MM.1S (cell line): Measurements from ENCODE around the gene INPP4B.

Experiments
- DNase-seq: peaks from one replicate; pipeline ENCODE4 v3.0.0-alpha.2; 2015
- H2AFZ ChIP-seq: fragments of 300-600 bp; sonication (generic); 2 replicates; pipeline ENCODE4 v1.6.0; 2016; ENCODE audit warnings: antibody characterized with exemption, low read length
- H3F3A ChIP-seq: fragments of 300-600 bp; sonication (generic); 2 replicates; pipeline ENCODE4 v1.6.1; 2016; ENCODE audit warnings: mild to moderate bottlenecking, antibody characterized with exemption, low read length, moderate library complexity, mixed read lengths; ENCODE audit not compliant: insufficient read depth
- H3K27ac ChIP-seq: fragments of 300-600 bp; sonication (generic); 2 replicates; pipeline ENCODE4 v1.5.1; 2016; ENCODE audit warnings: mild to moderate bottlenecking, low read length
- H3K27me3 ChIP-seq: fragments of 300-600 bp; sonication (generic); replicated peaks from 2 replicates; pipeline ENCODE4 v1.6.0; 2016; ENCODE audit warnings: low read length; ENCODE audit not compliant: insufficient read depth
- H3K36me3 ChIP-seq: fragments of 300-600 bp; sonication (generic); replicated peaks from 2 replicates; pipeline ENCODE4 v1.6.1; 2016; ENCODE audit warnings: mild to moderate bottlenecking, low read length, mixed read lengths; ENCODE audit not compliant: insufficient read depth
- H3K4me1 ChIP-seq: fragments of 300-600 bp; sonication (generic); 2 replicates; pipeline ENCODE4 v1.6.1; 2016; ENCODE audit warnings: low read length, mixed read lengths
- H3K4me2 ChIP-seq: fragments of 300-600 bp; sonication (generic); 2 replicates; pipeline ENCODE4 v1.6.0; 2016; ENCODE audit warnings: low read depth, low read length
- H3K4me3 ChIP-seq: fragments of 300-600 bp; sonication (generic); 2 replicates; pipeline ENCODE4 v1.5.1; 2016; ENCODE audit warnings: low read length, mixed read lengths
- H3K79me2 ChIP-seq: fragments of 300-600 bp; sonication (generic); 2 replicates; pipeline ENCODE4 v1.6.1; 2016; ENCODE audit warnings: mixed run types, low read length, mixed read lengths
- H3K9ac ChIP-seq: fragments of 300-600 bp; sonication (generic); 2 replicates; pipeline ENCODE4 v1.6.1; 2016; ENCODE audit warnings: low read length, mixed read lengths
- H3K9me2 ChIP-seq: fragments of 300-600 bp; sonication (generic); replicated peaks from 2 replicates; pipeline ENCODE4 v1.6.1; 2016; ENCODE audit warnings: mild to moderate bottlenecking, low read length, mixed read lengths; ENCODE audit not compliant: insufficient read depth
- H3K9me3 ChIP-seq: fragments of 300-600 bp; sonication (generic); replicated peaks from 2 replicates; pipeline ENCODE4 v1.6.1; 2016; ENCODE audit warnings: mild to moderate bottlenecking, low read length, mixed read lengths; ENCODE audit not compliant: insufficient read depth
- H4K20me1 ChIP-seq: fragments of 300-600 bp; sonication (generic); 2 replicates; pipeline ENCODE4 v1.6.1; 2016; ENCODE audit warnings: mild to moderate bottlenecking, low read length, moderate library complexity, mixed read lengths; ENCODE audit not compliant: insufficient read depth
- CTCF ChIP-seq: fragments of 300-600 bp; sonication (generic); IDR thresholded peaks from 2 replicates; pipeline ENCODE4 v1.5.1; 2016; ENCODE audit warnings: antibody characterized with exemption, low read length, mixed read lengths
- EZH2 ChIP-seq: fragments of 300-600 bp; sonication (generic); optimal IDR thresholded peaks from 2 replicates; pipeline ENCODE3; 2017; ENCODE audit warnings: low read depth, mild to moderate bottlenecking, antibody characterized with exemption, low read length, mixed read lengths
- EZH2phosphoT487 ChIP-seq: fragments of 300-600 bp; sonication (generic); IDR thresholded peaks from 2 replicates; pipeline ENCODE4 v1.6.1; 2018; ENCODE audit warnings: antibody characterized with exemption, low read length

INPP4B gene

GRCh38 chr4:142832022-142832421, 14.1 kb downstream of the INPP4B start:
- no peak overlapping the region for H2AFZ ChIP-seq
- no peaks in the 10 kb centered on the region for H3K27me3 ChIP-seq
- no peaks in the 10 kb centered on the region for H3K79me2 ChIP-seq
- no peaks in the 10 kb centered on the region for H3K36me3 ChIP-seq
- H3K4me3 ChIP-seq, result no peak overlapping the region
- H3K9me2 ChIP-seq, result no peaks in the 10 kb centered on the region
- TF ChIP-seq EZH2 (no peak), CTCF (no peak), EZH2phosphoT487 (no peak)
- H3K9ac ChIP-seq, result no peak overlapping the region
- H3K27ac ChIP-seq, result no peak overlapping the region
- H3K9me3 ChIP-seq, result no peaks in the 10 kb centered on the region
- H3K4me1 ChIP-seq, result no peaks in the 10 kb centered on the region
- H4K20me1 ChIP-seq, result no peaks in the 10 kb centered on the region
- DNase-seq, result no peak
- H3F3A ChIP-seq, result no peaks in the 10 kb centered on the region
- no peak overlapping the region for H3K4me2 ChIP-seq

- no peak overlapping the region for H3K9ac ChIP-seq
- no peaks in the 10 kb centered on the region for H3F3A ChIP-seq
- H2AFZ ChIP-seq, result no peak overlapping the region
- no peaks in the 10 kb centered on the region for H4K20me1 ChIP-seq
- H3K9me2 ChIP-seq, result no peaks in the 10 kb centered on the region
- no peaks in the 10 kb centered on the region for H3K4me1 ChIP-seq
- DNase-seq, result no peak
- H3K4me2 ChIP-seq, result no peak overlapping the region
- no peak overlapping the region for H3K27ac ChIP-seq
- no peak for TF ChIP-seq CTCF
- no peak for TF ChIP-seq EZH2
- no peak for TF ChIP-seq EZH2phosphoT487
- no peaks in the 10 kb centered on the region for H3K9me3 ChIP-seq
- H3K27me3 ChIP-seq, result no peaks in the 10 kb centered on the region
- H3K4me3 ChIP-seq, result no peak overlapping the region
- H3K79me2 ChIP-seq, result no peaks in the 10 kb centered on the region
- no peaks in the 10 kb centered on the region for H3K36me3 ChIP-seq
These were observed 19.4 kb downstream of the INPP4B start for GRCh38 chr4:142826503-142827241.

- DNase-seq, result no peak
- no peaks in the 10 kb centered on the region for H3F3A ChIP-seq
- no peak for TF ChIP-seq CTCF
- TF ChIP-seq EZH2, result no peak
- TF ChIP-seq EZH2phosphoT487, result no peak
- no peak overlapping the region for H3K4me2 ChIP-seq
- no peaks in the 10 kb centered on the region for H3K27me3 ChIP-seq
- no peak overlapping the region for H2AFZ ChIP-seq
- H3K27ac ChIP-seq, result no peak overlapping the region
- H4K20me1 ChIP-seq, result no peaks in the 10 kb centered on the region
- H3K9me2 ChIP-seq, result no peaks in the 10 kb centered on the region
- no peak overlapping the region for H3K4me3 ChIP-seq
- no peaks in the 10 kb centered on the region for H3K9me3 ChIP-seq
- H3K9ac ChIP-seq, result no peak overlapping the region
- H3K79me2 ChIP-seq, result no peaks in the 10 kb centered on the region
- H3K4me1 ChIP-seq, result no peaks in the 10 kb centered on the region
- no peaks in the 10 kb centered on the region for H3K36me3 ChIP-seq
These were observed 21.7 kb downstream of the INPP4B start for GRCh38 chr4:142824368-142824767.
